Measurements from ENCODE around the gene IGFBPL1. TPM values are rescaled to one million over a fixed set of nuclear protein-coding genes. Genes with fewer than 3 reads are reported as not detected.

IGFBPL1 gene
- total and polyA plus RNA-seq, 8 donors: 1.2 to 5.9 (median 1.6) TPM

DNA sequence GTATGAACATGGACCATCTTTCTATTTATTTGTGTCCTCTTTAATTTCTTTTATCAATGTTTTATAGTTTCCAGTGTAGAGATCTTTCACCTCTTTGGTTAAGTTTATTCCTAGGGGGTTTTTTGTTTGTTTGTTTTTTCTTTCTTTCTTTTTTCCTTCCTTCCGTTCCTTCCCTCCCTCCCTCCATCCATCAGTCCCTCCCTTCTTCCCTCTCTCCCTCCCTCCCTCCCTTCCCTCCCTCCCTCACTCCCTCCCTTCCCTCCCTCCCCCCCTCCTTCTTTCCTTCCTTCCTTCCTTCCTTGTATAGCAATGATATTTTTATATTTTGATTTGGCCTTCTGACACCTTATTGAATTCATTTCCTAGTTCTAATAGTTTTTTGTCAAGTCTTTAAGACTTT, 23.4 kb upstream of the IGFBPL1 start:
- Histone ChIP-seq H3K27me3 (peaks cover 0 to 10% of the 10 kb centered on the region in 2 donors), H3K27ac (no peak overlapping the region), H3K4me1 (no peaks in the 10 kb centered on the region), H3K9me3 (peaks cover 0 to 13% of the 10 kb centered on the region in 2 donors), H3K4me3 (no peak overlapping the region), H3K36me3 (no peaks in the 10 kb centered on the region)
- TF ChIP-seq, protein P1, sequence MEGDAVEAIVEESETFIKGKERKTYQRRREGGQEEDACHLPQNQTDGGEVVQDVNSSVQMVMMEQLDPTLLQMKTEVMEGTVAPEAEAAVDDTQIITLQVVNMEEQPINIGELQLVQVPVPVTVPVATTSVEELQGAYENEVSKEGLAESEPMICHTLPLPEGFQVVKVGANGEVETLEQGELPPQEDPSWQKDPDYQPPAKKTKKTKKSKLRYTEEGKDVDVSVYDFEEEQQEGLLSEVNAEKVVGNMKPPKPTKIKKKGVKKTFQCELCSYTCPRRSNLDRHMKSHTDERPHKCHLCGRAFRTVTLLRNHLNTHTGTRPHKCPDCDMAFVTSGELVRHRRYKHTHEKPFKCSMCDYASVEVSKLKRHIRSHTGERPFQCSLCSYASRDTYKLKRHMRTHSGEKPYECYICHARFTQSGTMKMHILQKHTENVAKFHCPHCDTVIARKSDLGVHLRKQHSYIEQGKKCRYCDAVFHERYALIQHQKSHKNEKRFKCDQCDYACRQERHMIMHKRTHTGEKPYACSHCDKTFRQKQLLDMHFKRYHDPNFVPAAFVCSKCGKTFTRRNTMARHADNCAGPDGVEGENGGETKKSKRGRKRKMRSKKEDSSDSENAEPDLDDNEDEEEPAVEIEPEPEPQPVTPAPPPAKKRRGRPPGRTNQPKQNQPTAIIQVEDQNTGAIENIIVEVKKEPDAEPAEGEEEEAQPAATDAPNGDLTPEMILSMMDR (IDR thresholded peaks at IDR 0.05): no peak
- ATAC-seq (no peak), DNase-seq (no peak)
- intact Hi-C loops (cut with DNase I): no loop called here

GRCh38 chr9:38445154-38446043, 21.1 kb upstream of the IGFBPL1 start:
- no peak overlapping the region for H3K4me3 ChIP-seq
- peaks cover 0 to 10% of the 10 kb centered on the region in 2 donors for H3K27me3 ChIP-seq
- intact Hi-C loops (cut with DNase I): no loop called here
- ATAC-seq (no peak), DNase-seq (no peak)
- H3K4me1 ChIP-seq: no peaks in the 10 kb centered on the region
- no peak overlapping the region for H3K27ac ChIP-seq
- no peaks in the 10 kb centered on the region for H3K36me3 ChIP-seq
- H3K9me3 ChIP-seq: no peaks in the 10 kb centered on the region
- TF ChIP-seq, protein P1 (IDR thresholded peaks at IDR 0.05): no peak

DNA sequence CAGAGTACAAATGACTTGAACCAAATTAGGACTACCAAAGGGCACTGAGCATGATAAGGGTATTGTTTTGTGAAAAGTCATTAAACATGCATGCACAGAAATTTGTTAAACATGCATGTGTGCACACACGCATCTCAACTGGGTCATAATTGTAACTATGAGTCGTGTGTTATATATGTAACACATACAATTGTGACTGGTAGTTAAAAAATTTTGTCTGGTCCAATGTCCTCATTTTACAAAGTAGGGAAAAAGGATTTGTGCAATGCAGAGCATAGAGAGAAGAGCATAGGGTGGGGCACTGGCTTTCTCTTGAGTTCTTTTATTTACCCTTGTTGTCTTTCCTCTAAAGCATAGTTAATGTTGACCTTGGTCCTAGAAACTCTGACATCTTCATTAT, 19.3 kb upstream of the IGFBPL1 start:
- peaks cover 0 to 11% of the 10 kb centered on the region in 2 donors for H3K27me3 ChIP-seq

DNA sequence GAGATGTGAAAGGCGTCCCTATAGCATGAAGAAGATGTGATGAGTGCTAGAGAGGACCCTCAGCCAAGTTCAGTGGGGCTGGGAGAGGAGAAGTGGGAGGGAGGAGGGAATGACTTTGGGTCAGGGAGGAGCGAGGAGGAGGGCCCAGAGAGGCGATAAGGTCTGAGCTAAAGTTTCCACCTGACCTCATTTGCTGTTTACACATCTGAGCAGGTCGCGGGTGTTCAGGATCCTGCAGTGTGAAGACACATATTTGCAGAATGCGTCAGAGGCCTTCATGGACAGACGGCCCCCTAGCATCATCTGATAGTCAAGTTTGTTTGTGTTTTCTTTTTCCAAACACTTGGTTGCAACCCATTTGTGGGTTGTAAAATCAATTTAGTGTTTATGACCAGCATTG, 18.9 kb upstream of the IGFBPL1 start:
- Histone ChIP-seq H3K27me3 (peaks cover 0 to 11% of the 10 kb centered on the region in 2 donors), H3K4me1 (no peaks in the 10 kb centered on the region), H3K27ac (no peak overlapping the region), H3K4me3 (no peak overlapping the region), H3K9me3 (no peaks in the 10 kb centered on the region), H3K36me3 (no peaks in the 10 kb centered on the region)
- TF ChIP-seq, protein P1 (IDR thresholded peaks at IDR 0.05): no peak
- DNase-seq: no peak
- intact Hi-C loops (cut with DNase I): no loop called here
- peak; percentile 88 for ATAC-seq

More for the DNA sequence above, 19.3 kb upstream of the IGFBPL1 start:
- no peak for DNase-seq
- Histone ChIP-seq H3K27ac (no peak overlapping the region), H3K4me1 (no peaks in the 10 kb centered on the region), H3K36me3 (no peaks in the 10 kb centered on the region), H3K4me3 (no peak overlapping the region), H3K9me3 (no peaks in the 10 kb centered on the region)
- TF ChIP-seq, protein P1 (IDR thresholded peaks at IDR 0.05): no peak
- intact Hi-C loops (cut with DNase I): no loop called here
- no peak for ATAC-seq

DNA sequence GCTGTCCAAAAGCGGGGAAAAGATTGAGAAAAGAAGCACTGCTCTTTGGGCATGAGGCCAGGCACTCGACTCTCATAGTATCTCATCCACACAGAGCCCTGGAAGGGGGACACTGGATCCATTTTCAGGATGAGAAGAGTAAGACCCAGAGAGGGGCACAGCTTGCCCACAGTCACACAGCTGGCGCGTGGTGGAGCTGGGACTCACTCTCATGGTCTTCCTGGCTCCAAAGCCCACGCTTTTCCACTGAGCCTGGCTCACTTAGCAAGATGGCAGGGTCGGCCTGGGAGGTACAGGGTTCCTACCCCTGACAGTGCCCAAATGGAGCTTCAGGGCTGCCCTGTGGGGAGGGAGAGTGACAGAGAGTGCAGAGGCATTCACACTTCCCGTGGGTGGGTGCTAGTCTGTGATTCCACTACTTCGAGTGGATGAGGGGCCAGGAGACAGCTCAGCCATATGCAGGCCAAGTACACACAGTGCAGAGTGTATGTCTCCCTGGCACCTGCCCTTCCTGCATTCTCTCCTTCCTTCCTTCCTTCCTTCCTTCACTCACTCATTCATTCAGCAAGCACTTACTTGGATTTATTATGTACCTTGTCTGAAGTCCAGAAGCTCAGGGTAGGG, 18.3 kb upstream of the IGFBPL1 start:
- intact Hi-C loops (cut with DNase I): no loop called here
- no peak for DNase-seq
- H3K27me3 ChIP-seq: peaks cover 0 to 11% of the 10 kb centered on the region in 2 donors
- H3K9me3 ChIP-seq: no peaks in the 10 kb centered on the region
- H3K27ac ChIP-seq: no peak overlapping the region
- TF ChIP-seq, protein P1 (IDR thresholded peaks at IDR 0.05): no peak
- peak; percentile 29 for ATAC-seq
- no peaks in the 10 kb centered on the region for H3K36me3 ChIP-seq
- no peaks in the 10 kb centered on the region for H3K4me1 ChIP-seq
- H3K4me3 ChIP-seq: no peak overlapping the region
